Gastrocnemius medialis (tissue), 4 donors: ENCODE results near the gene TNFRSF18.

ENCODE experiments used
- POLR2A ChIP-seq, 2 donors: fragments of 450-650 bp; IDR thresholded peaks; one replicate each; pipeline ENCODE4 v1.6.1; 2017; ENCODE audit warnings: antibody characterized with exemption in 2 of 2, mild to moderate bottlenecking in 2 of 2, moderate library complexity in 2 of 2
- TF ChIP-seq, protein P1 (sequence below), 5 experiments: fragments of 450-650 bp in 3 of 5; fragments of 200-600 bp in 2 of 5; sonication (generic) in 2 of 5; IDR thresholded peaks in 4 of 5; conservative IDR thresholded peaks in 1 of 5; 1 replicate in 4 of 5; 2 replicates in 1 of 5; pipeline ENCODE4 v1.5.1; 2016 to 2019; ENCODE audit warnings: antibody characterized with exemption in 5 of 5, mild to moderate bottlenecking in 3 of 5, moderate library complexity in 3 of 5

DNA sequence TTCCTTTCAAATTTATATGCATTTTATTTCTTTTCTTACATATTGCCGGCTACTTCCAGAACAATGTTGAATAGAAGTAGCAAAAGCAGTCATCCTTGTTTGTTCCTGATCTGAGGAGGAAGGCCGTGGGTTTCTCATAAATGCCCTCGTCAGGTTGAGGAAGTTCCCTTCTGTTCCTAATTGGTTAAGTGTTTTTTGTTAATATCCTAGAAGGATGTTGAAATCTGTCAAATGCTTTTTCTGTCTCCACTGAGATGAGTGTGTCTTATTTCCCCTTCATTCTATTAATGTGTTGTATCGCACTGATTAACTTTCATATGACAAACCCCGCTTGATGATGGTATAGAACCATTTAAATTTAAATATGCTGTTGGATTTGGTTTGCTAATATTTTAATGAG lies 17.3 kb downstream of the TNFRSF18 start:
- TF ChIP-seq, protein P1, sequence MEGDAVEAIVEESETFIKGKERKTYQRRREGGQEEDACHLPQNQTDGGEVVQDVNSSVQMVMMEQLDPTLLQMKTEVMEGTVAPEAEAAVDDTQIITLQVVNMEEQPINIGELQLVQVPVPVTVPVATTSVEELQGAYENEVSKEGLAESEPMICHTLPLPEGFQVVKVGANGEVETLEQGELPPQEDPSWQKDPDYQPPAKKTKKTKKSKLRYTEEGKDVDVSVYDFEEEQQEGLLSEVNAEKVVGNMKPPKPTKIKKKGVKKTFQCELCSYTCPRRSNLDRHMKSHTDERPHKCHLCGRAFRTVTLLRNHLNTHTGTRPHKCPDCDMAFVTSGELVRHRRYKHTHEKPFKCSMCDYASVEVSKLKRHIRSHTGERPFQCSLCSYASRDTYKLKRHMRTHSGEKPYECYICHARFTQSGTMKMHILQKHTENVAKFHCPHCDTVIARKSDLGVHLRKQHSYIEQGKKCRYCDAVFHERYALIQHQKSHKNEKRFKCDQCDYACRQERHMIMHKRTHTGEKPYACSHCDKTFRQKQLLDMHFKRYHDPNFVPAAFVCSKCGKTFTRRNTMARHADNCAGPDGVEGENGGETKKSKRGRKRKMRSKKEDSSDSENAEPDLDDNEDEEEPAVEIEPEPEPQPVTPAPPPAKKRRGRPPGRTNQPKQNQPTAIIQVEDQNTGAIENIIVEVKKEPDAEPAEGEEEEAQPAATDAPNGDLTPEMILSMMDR (IDR thresholded peaks at IDR 0.05 in 4 of 5, conservative IDR thresholded peaks at IDR 0.05 in 1 of 5), result no peak
- no peak for TF ChIP-seq POLR2A (IDR thresholded peaks at IDR 0.05)
